T-helper 17 cell (primary cell): ENCODE measurements around the gene ZSWIM1. TPM values are rescaled to one million over a fixed set of nuclear protein-coding genes. Genes with fewer than 3 reads are reported as not detected.

ENCODE experiments used
- ATAC-seq: fragments of 150-1000 bp; cut with Tn5 transposase; 2 replicates; pipeline ENCODE4 v1.10.0; 2021; ENCODE audit warnings: mild to moderate bottlenecking, moderate library complexity
- DNase-seq, 3 donors: peaks; one replicate each; pipeline versions ENCODE4 v3.0.0 to v3.0.0-alpha.2; 2020 to 2021
- H3K9me3 ChIP-seq: one replicate; pipeline ENCODE4 v1.7.0; 2013; ENCODE audit warnings: low read length, mild to moderate bottlenecking; ENCODE audit not compliant: control insufficient read depth, poor library complexity, severe bottlenecking
- H3K27ac Mint-ChIP-seq: one replicate; pipeline ENCODE4 v1.8.0; 2022; ENCODE audit warnings: mild to moderate bottlenecking, moderate library complexity, mixed read lengths
- H3K27me3 Mint-ChIP-seq: one replicate; pipeline ENCODE4 v1.8.0; 2022; ENCODE audit warnings: mixed read lengths
- H3K36me3 Mint-ChIP-seq: one replicate; pipeline ENCODE4 v1.8.0; 2022; ENCODE audit warnings: low read depth, mixed read lengths
- H3K4me1 Mint-ChIP-seq: one replicate; pipeline ENCODE4 v1.8.0; 2022; ENCODE audit warnings: mild to moderate bottlenecking, mixed read lengths
- H3K4me3 Mint-ChIP-seq: one replicate; pipeline ENCODE4 v1.8.0; 2022; ENCODE audit warnings: mild to moderate bottlenecking, moderate library complexity, mixed read lengths
- total RNA-seq, 4 donors: library from RNA in 2 of 4; stranded (reverse) in 2 of 4; gene quantifications; one replicate each; pipeline ENCODE4 v1.2.3 and lab custom pipeline; 2022 to 2026

Gene ZSWIM1
- total RNA-seq, 2 donors from 2014 or later, result 8.0 to 10.2 TPM

GRCh38 chr20:45843506-45843905 lies 37.5 kb upstream of the ZSWIM1 start:
- DNase-seq (no peak), ATAC-seq (no peak)
- H3K9me3 ChIP-seq, result no peaks in the 10 kb centered on the region
- Mint-ChIP-seq H3K4me1 (peaks cover 2% of the 10 kb centered on the region), H3K27ac (no peak overlapping the region), H3K27me3 (no peaks in the 10 kb centered on the region), H3K4me3 (no peak overlapping the region), H3K36me3 (peaks cover 5% of the 10 kb centered on the region)

- H3K36me3 Mint-ChIP-seq, result peaks cover 5% of the 10 kb centered on the region
- no peaks in the 10 kb centered on the region for H3K27me3 Mint-ChIP-seq
- no peak overlapping the region for H3K27ac Mint-ChIP-seq
These were observed 35.6 kb upstream of the ZSWIM1 start for GRCh38 chr20:45845452-45845851.

GRCh38 chr20:45848421-45848820 lies 32.6 kb upstream of the ZSWIM1 start:
- ATAC-seq (no peak), DNase-seq (no peak)
- Mint-ChIP-seq H3K27ac (no peak overlapping the region), H3K4me3 (no peak overlapping the region), H3K4me1 (peaks cover 3% of the 10 kb centered on the region), H3K27me3 (no peaks in the 10 kb centered on the region), H3K36me3 (peaks cover 5% of the 10 kb centered on the region)
- H3K9me3 ChIP-seq, result no peaks in the 10 kb centered on the region

More at GRCh38 chr20:45845452-45845851, 35.6 kb upstream of the ZSWIM1 start:
- no peak overlapping the region for H3K4me3 Mint-ChIP-seq
- ATAC-seq, result no peak
- no peak for DNase-seq
- H3K9me3 ChIP-seq, result no peaks in the 10 kb centered on the region
- peaks cover 2% of the 10 kb centered on the region for H3K4me1 Mint-ChIP-seq

- Mint-ChIP-seq H3K27ac (peak overlapping the region; percentile 69), H3K4me1 (peaks cover 4% of the 10 kb centered on the region), H3K36me3 (peaks cover 5% of the 10 kb centered on the region), H3K4me3 (no peak overlapping the region), H3K27me3 (no peaks in the 10 kb centered on the region)
- no peak for DNase-seq
- no peaks in the 10 kb centered on the region for H3K9me3 ChIP-seq
- ATAC-seq, result no peak
These were observed 32.0 kb upstream of the ZSWIM1 start for GRCh38 chr20:45848969-45849582.

- Mint-ChIP-seq H3K4me3 (no peak overlapping the region), H3K27me3 (no peaks in the 10 kb centered on the region), H3K36me3 (no peaks in the 10 kb centered on the region), H3K4me1 (peaks cover 8% of the 10 kb centered on the region), H3K27ac (peak overlapping the region; percentile 69)
- H3K9me3 ChIP-seq, result no peaks in the 10 kb centered on the region
- DNase-seq (no peak), ATAC-seq (no peak)
These were observed 30.8 kb upstream of the ZSWIM1 start for GRCh38 chr20:45850238-45850637.

- no peak for DNase-seq
- no peak overlapping the region for H3K4me3 Mint-ChIP-seq
- no peaks in the 10 kb centered on the region for H3K27me3 Mint-ChIP-seq
- no peaks in the 10 kb centered on the region for H3K9me3 ChIP-seq
- no peak overlapping the region for H3K27ac Mint-ChIP-seq
- H3K36me3 Mint-ChIP-seq, result no peaks in the 10 kb centered on the region
- H3K4me1 Mint-ChIP-seq, result peaks cover 10% of the 10 kb centered on the region
- no peak for ATAC-seq
These were observed 30.1 kb upstream of the ZSWIM1 start for GRCh38 chr20:45850926-45851325.

- Mint-ChIP-seq H3K27ac (no peak overlapping the region), H3K27me3 (no peaks in the 10 kb centered on the region), H3K36me3 (no peaks in the 10 kb centered on the region)
These were observed 29.5 kb upstream of the ZSWIM1 start for GRCh38 chr20:45851501-45851900.

GRCh38 chr20:45852326-45852725 lies 28.7 kb upstream of the ZSWIM1 start:
- Mint-ChIP-seq H3K27me3 (no peaks in the 10 kb centered on the region), H3K27ac (no peak overlapping the region), H3K36me3 (no peaks in the 10 kb centered on the region), H3K4me1 (peaks cover 17% of the 10 kb centered on the region), H3K4me3 (no peak overlapping the region)
- no peak for ATAC-seq
- DNase-seq, result no peak
- no peaks in the 10 kb centered on the region for H3K9me3 ChIP-seq

More at GRCh38 chr20:45851501-45851900, 29.5 kb upstream of the ZSWIM1 start:
- Mint-ChIP-seq H3K4me1 (peaks cover 14% of the 10 kb centered on the region), H3K4me3 (no peak overlapping the region)
- DNase-seq (no peak), ATAC-seq (no peak)
- no peaks in the 10 kb centered on the region for H3K9me3 ChIP-seq

GRCh38 chr20:45853484-45853883 lies 27.5 kb upstream of the ZSWIM1 start:
- no peak overlapping the region for H3K27ac Mint-ChIP-seq
- H3K4me1 Mint-ChIP-seq, result peaks cover 27% of the 10 kb centered on the region
- no peaks in the 10 kb centered on the region for H3K36me3 Mint-ChIP-seq
- no peak for DNase-seq
- no peaks in the 10 kb centered on the region for H3K9me3 ChIP-seq
- no peaks in the 10 kb centered on the region for H3K27me3 Mint-ChIP-seq
- ATAC-seq, result no peak
- no peak overlapping the region for H3K4me3 Mint-ChIP-seq

- peak within 1 kb of the TSS; percentile 97 for H3K4me3 Mint-ChIP-seq
- H3K27ac Mint-ChIP-seq, result peak within 1 kb of the TSS; percentile 96
- peak; percentile 68 to 84 (median 82) for DNase-seq
- H3K36me3 Mint-ChIP-seq, result no peaks in the 10 kb centered on the region
- no peaks in the 10 kb centered on the region for H3K9me3 ChIP-seq
- ATAC-seq, result peak; percentile 98
- H3K27me3 Mint-ChIP-seq, result no peaks in the 10 kb centered on the region
- H3K4me1 Mint-ChIP-seq, result peaks cover 41% of the 10 kb centered on the region
These were observed 23.7 kb upstream of the ZSWIM1 start, which contains the start of the genes ACOT8 and ZSWIM3 for GRCh38 chr20:45857114-45857881. ACOT8 (minus strand) TSS chr20:45857392; CDS start chr20:45857315, 77 bp downstream. ZSWIM3 (plus strand) TSS chr20:45857614; CDS start chr20:45857826, 212 bp downstream.

GRCh38 chr20:45857882-45858216 lies 23.2 kb upstream of the ZSWIM1 start:
- Mint-ChIP-seq H3K4me1 (peaks cover 41% of the 10 kb centered on the region), H3K36me3 (no peaks in the 10 kb centered on the region), H3K27ac (peak overlapping the region; percentile 96), H3K27me3 (no peaks in the 10 kb centered on the region), H3K4me3 (peak overlapping the region; percentile 97)
- ATAC-seq (peak; percentile 8), DNase-seq (no peak)
- H3K9me3 ChIP-seq, result no peaks in the 10 kb centered on the region

GRCh38 chr20:45859916-45860315 lies 21.1 kb upstream of the ZSWIM1 start:
- no peak overlapping the region for H3K27ac Mint-ChIP-seq
- no peaks in the 10 kb centered on the region for H3K27me3 Mint-ChIP-seq
- no peaks in the 10 kb centered on the region for H3K9me3 ChIP-seq
- ATAC-seq, result no peak
- no peaks in the 10 kb centered on the region for H3K36me3 Mint-ChIP-seq
- no peak for DNase-seq
- no peak overlapping the region for H3K4me3 Mint-ChIP-seq
- H3K4me1 Mint-ChIP-seq, result peaks cover 39% of the 10 kb centered on the region

GRCh38 chr20:45860560-45861220 lies 20.3 kb upstream of the ZSWIM1 start:
- H3K4me3 Mint-ChIP-seq, result peak overlapping the region; percentile 26
- DNase-seq (no peak), ATAC-seq (no peak)
- H3K36me3 Mint-ChIP-seq, result no peaks in the 10 kb centered on the region
- no peak overlapping the region for H3K27ac Mint-ChIP-seq
- H3K4me1 Mint-ChIP-seq, result peaks cover 37% of the 10 kb centered on the region
- no peaks in the 10 kb centered on the region for H3K27me3 Mint-ChIP-seq
- no peaks in the 10 kb centered on the region for H3K9me3 ChIP-seq
